ENCODE data around the gene AGBL3.

Gene AGBL3

DNA sequence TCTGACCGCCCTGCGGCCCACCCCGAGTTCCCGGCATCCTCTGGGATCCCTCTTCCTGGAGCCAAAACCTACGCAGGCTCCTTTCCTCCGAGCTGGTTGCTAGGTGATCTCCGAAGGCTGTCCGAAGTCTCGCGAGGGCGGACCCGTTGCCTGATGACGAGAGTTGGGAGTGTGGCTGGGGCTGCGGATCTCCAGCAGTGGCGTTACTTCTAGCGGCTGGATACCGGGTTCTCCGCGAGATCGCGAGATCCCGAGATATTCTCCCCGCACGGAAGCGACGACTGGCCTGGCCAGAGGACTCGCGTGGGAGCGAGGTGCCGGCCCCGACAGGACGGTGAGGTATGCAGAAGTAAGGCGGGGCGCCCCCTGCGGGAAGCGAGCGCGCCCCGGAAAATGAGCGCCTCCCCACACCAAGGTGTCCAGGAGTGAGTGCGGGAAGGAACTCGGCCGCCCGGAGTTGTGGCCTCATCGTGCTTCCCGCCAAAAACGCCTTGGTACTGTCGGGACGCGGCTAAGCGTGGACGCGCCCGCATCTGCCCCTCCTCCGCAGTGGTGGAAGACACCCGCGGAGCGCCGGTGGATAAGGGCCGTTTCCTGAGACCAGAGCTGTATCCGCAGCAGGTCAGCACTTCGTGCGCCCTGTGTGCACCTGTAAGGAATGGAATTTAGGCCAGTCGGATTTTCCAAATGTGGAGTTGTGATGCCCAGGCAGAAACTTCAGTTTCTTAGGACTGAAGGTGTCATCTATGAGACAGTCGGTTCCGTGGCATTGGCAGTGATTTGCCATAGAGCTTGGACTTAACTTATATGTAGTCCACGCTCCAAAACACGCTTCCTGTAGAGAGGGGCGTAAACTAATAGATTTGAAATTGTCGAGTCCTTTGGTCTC, at the start of gene AGBL3:
Gene AGBL3, plus strand, starts transcription at position 146 of the 889 bp plus-strand sequence. CDS start 1,426 bp downstream, outside the sequence.
- Histone ChIP-seq H3K4me1 (ENCODE audit: insufficient read depth, low read length) (peaks cover 8% of the 10 kb centered on the region), H3K27me3 (ENCODE audit: insufficient read depth, low read length) (no peaks in the 10 kb centered on the region), H3K9me3 (ENCODE audit: low read length) (no peaks in the 10 kb centered on the region), H3K36me3 (ENCODE audit: insufficient read depth, low read length) (peaks cover 15% of the 10 kb centered on the region), H2AFZ (ENCODE audit: low read depth, low read length) (peak within 1 kb of the TSS; percentile 92), H3K4me3 (ENCODE audit: low read length) (peak within 1 kb of the TSS; percentile 98)

DNA sequence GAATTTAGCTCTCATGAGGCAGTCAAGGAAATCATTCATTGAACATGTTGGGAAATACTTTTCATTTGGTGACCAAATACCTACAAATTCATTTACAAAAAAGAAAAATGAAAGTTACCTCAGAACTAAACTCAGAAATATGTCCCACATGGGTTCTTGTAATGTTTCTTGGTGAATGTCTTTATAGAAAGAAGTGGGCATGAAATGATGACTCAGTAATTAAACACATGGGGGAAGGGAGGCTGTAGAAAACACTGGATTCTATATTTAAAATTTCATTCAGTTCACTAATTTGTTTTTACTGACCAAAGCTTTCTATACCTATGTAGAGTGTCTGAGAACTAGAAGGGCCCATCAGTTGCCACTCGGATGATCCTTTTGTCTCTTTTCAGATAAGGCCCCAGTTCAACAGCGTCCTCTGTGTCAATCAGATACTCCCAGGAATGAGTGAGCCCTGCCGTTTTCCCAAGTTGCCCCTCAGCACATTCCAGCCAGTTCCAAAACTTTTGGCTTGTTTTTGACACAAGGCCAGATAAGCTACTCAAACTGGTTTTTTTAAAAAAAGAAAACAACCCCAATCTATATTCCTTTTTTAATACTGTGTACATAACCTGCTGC, 49.3 kb upstream of the AGBL3 start:
- H3K9me3 ChIP-seq (ENCODE audit: low read length) = no peaks in the 10 kb centered on the region
- no peak overlapping the region for H2AFZ ChIP-seq (ENCODE audit: low read depth, low read length)
- H3K36me3 ChIP-seq (ENCODE audit: insufficient read depth, low read length) = peaks cover 19% of the 10 kb centered on the region
- H3K4me3 ChIP-seq (ENCODE audit: low read length) = no peak overlapping the region
- peaks cover 13% of the 10 kb centered on the region for H3K4me1 ChIP-seq (ENCODE audit: insufficient read depth, low read length)
- H3K27me3 ChIP-seq (ENCODE audit: insufficient read depth, low read length) = no peaks in the 10 kb centered on the region

DNA sequence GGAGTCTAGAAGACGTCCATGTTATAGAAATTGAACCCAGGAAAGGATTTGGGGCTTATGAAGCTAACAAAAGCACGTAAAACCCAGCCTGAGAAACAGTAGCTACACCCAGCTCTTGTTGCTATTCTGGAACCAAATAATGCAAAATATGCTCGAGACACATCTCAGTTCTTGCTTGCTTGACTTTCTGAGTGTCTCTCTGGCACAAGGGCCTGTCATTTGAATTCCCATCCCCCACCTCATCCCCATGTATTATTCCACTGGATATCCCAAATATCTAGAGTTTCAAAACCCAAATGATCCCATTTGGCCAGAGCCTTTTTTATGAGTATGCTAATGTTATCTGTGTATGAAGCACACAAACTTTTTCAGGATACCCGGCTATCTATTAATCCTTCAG, 48.2 kb upstream of the AGBL3 start:
- Histone ChIP-seq H3K4me1 (ENCODE audit: insufficient read depth, low read length) (peaks cover 13% of the 10 kb centered on the region), H3K9me3 (ENCODE audit: low read length) (no peaks in the 10 kb centered on the region), H3K27me3 (ENCODE audit: insufficient read depth, low read length) (no peaks in the 10 kb centered on the region), H3K36me3 (ENCODE audit: insufficient read depth, low read length) (peaks cover 10% of the 10 kb centered on the region), H2AFZ (ENCODE audit: low read depth, low read length) (no peak overlapping the region), H3K4me3 (ENCODE audit: low read length) (no peak overlapping the region)

DNA sequence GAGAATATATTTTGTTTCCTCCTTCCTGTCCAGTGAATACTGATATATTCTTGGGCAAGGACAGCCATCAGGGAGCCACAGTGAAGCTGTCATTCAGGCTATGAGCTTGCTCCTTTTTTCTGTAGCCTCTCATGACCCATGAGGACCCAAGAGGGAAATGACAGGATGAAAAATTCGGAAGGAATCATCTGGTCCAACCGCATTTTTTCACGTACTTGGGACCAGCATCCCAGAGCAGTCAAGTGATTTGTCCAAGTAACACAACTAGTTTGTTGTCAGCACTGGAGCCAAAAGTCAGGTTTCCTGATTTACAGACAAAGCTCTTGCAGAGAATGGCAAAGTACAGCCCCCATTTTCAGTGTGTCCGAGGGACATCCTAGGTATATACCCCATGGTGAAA, 47.2 kb upstream of the AGBL3 start:
- H3K27me3 ChIP-seq (ENCODE audit: insufficient read depth, low read length) = no peaks in the 10 kb centered on the region
- H3K9me3 ChIP-seq (ENCODE audit: low read length) = no peaks in the 10 kb centered on the region
- peaks cover 13% of the 10 kb centered on the region for H3K4me1 ChIP-seq (ENCODE audit: insufficient read depth, low read length)
- H3K4me3 ChIP-seq (ENCODE audit: low read length) = no peak overlapping the region
- H2AFZ ChIP-seq (ENCODE audit: low read depth, low read length) = no peak overlapping the region
- H3K36me3 ChIP-seq (ENCODE audit: insufficient read depth, low read length) = peaks cover 6% of the 10 kb centered on the region

DNA sequence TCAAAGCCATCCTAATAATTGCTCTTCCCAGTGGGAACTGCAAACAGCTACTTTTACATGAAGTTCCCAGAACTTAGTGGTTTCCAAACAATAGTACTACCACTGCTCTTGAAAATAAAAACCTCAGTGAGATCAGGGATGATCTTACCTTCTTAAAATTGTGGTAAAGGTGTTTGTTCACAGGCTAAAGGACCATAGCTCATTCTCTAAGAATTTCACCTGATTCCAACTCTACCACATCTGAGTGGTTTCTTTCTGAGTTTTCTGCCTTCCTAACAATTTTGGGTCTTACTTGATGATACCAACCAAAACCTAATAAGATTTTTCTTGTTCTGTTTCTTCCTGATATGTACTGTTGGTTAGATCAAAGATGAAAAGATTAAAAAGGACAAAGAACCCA, 45.6 kb upstream of the AGBL3 start:
- Histone ChIP-seq H3K27me3 (ENCODE audit: insufficient read depth, low read length) (no peaks in the 10 kb centered on the region), H3K4me1 (ENCODE audit: insufficient read depth, low read length) (peaks cover 13% of the 10 kb centered on the region), H3K36me3 (ENCODE audit: insufficient read depth, low read length) (peaks cover 5% of the 10 kb centered on the region), H2AFZ (ENCODE audit: low read depth, low read length) (no peak overlapping the region), H3K4me3 (ENCODE audit: low read length) (no peak overlapping the region), H3K9me3 (ENCODE audit: low read length) (no peaks in the 10 kb centered on the region)

DNA sequence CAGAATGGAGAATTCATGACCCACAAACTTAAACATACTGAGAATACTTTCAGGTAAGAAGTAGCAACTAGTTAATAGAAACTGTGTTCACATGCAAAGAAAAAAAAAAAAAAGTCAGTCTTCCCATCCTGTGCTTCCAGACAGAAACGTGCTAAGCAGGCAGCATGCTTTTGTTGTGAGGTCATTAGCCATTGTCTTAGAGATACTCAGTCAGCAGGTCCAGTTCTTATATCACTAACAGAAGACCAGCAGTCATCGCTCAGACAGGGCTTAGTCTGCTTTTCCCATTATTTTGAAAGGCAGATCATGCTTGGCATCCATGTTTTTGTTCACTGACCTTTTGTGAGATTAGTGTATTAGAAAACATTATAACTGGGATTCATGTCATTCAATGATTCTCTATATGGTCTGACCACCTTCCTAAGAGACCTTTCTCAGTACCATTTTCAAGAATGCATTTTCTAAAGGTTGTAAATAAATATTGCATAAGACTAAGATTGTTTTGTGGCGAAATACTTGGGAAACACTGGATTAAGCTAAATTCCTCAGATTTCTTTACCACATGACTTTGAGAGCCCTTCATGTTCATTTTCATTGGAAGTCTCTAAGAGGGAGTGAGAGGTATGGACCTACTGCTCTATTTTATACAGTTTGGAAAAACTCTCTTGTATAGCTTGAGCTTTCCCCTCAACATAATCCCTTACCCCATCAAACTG, 45.0 kb upstream of the AGBL3 start:
- H2AFZ ChIP-seq (ENCODE audit: low read depth, low read length) = no peak overlapping the region
- H3K4me3 ChIP-seq (ENCODE audit: low read length) = no peak overlapping the region
- no peaks in the 10 kb centered on the region for H3K27me3 ChIP-seq (ENCODE audit: insufficient read depth, low read length)
- peaks cover 13% of the 10 kb centered on the region for H3K4me1 ChIP-seq (ENCODE audit: insufficient read depth, low read length)
- peaks cover 7% of the 10 kb centered on the region for H3K36me3 ChIP-seq (ENCODE audit: insufficient read depth, low read length)
- H3K9me3 ChIP-seq (ENCODE audit: low read length) = no peaks in the 10 kb centered on the region

DNA sequence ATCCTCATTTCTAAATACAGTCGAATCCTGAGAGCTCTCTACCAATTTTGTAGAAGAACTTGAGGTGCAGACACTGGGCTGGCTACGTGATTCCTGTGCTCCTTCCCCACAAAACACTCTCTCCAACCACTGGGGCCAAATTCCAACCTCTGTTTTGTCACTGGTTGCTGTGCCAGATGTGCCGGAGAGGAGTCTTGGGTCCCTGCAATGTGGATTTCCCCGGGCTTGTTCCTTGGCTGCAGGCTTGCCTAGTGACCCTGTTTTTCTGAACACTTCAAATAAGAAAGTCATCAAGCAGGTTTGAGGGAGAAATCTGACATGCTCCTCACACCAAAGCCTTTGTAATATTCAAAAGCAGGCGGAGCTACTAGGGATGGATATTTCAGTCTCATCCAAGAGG, 44.4 kb upstream of the AGBL3 start:
- no peaks in the 10 kb centered on the region for H3K9me3 ChIP-seq (ENCODE audit: low read length)
- peaks cover 9% of the 10 kb centered on the region for H3K4me1 ChIP-seq (ENCODE audit: insufficient read depth, low read length)
- peaks cover 9% of the 10 kb centered on the region for H3K36me3 ChIP-seq (ENCODE audit: insufficient read depth, low read length)
- H3K4me3 ChIP-seq (ENCODE audit: low read length) = no peak overlapping the region
- no peaks in the 10 kb centered on the region for H3K27me3 ChIP-seq (ENCODE audit: insufficient read depth, low read length)
- H2AFZ ChIP-seq (ENCODE audit: low read depth, low read length) = no peak overlapping the region

DNA sequence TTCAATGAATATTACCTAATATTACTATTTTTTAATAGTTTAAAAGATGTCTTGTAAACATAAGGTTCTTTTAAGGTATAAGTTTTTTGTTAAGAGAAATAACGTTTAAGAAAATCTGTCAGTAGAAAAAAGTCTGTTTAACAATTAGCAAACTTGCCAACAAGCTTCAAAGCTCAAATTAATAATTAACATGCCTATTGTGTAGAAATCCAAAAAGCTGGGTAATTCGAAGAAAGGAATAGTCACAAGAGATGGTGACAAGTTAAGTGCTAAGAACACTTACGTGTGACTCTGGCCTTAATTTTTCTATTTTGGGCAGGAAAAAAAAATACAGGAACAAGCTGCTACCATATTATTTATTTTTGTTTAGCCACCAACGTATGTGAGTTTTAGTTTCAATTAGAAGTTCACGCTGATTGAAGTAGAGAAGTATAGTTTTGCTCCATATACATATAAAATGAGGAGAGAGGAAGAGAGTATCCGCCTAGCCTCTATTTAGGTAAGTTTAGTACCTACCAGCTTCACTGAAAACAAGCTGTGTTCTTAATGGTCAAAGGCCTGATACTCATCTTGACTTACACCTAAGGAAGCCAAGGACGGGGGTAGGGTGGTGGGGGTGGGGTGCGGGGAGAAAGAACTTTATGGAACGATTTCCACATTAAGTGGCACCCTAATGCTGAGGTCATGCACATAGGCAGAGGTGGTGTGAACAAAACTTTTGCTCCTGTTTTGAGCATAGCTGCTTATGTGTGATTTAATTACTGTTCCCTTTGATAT, 43.4 kb upstream of the AGBL3 start:
- Histone ChIP-seq H2AFZ (ENCODE audit: low read depth, low read length) (no peak overlapping the region), H3K9me3 (ENCODE audit: low read length) (no peaks in the 10 kb centered on the region), H3K4me3 (ENCODE audit: low read length) (no peak overlapping the region), H3K36me3 (ENCODE audit: insufficient read depth, low read length) (peaks cover 17% of the 10 kb centered on the region), H3K27me3 (ENCODE audit: insufficient read depth, low read length) (no peaks in the 10 kb centered on the region), H3K4me1 (ENCODE audit: insufficient read depth, low read length) (no peaks in the 10 kb centered on the region)

DNA sequence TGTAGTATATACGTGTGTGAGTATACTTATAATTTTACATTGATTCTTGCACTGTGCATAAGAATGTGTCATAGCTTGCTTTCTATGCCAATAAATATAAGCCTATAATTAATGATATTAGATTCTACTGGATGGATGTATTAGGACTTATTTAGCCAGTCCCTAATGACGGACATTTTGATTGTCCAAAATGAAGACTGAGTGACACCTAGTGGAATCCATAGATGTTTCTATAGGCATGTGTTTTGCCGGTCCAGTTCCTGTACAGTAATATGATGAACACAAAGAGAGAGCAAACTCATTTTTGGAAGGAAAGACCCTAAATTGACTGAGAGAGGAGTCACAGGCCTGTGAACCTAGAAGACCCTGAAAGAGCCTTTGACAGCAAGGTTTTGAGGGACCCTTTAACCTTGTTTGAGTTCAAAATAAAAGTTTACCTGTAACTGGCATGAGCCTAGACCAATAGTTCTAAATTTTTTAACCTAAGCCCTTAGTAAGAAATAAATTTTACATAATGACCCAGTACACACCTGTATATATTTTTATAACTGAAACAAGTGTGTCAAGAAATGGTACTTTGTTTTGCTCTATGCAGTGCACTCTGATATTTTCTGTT, 42.4 kb upstream of the AGBL3 start:
- Histone ChIP-seq H3K36me3 (ENCODE audit: insufficient read depth, low read length) (peaks cover 18% of the 10 kb centered on the region), H2AFZ (ENCODE audit: low read depth, low read length) (no peak overlapping the region), H3K4me1 (ENCODE audit: insufficient read depth, low read length) (no peaks in the 10 kb centered on the region), H3K4me3 (ENCODE audit: low read length) (no peak overlapping the region), H3K27me3 (ENCODE audit: insufficient read depth, low read length) (no peaks in the 10 kb centered on the region), H3K9me3 (ENCODE audit: low read length) (no peaks in the 10 kb centered on the region)

DNA sequence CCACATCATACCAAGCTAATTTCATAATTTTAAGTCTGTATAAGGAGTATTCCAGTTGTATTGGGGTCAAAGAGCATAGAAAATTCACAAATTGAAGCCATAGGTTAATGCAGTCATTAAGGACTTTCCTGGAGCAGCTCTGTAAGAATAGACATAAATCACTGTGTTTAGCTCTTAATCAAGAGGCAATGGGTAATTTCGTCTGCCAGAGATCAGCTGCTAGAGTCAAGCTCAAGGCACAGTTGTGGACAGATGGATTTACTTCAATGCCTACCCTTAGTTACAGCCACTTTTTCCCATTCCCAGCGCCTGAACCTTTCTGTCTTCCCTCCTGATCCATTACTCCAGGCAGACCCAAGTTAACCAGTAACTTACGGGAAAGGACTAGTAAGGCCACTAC, 40.6 kb upstream of the AGBL3 start:
- no peaks in the 10 kb centered on the region for H3K27me3 ChIP-seq (ENCODE audit: insufficient read depth, low read length)
- H3K9me3 ChIP-seq (ENCODE audit: low read length) = peaks cover 4% of the 10 kb centered on the region
- H3K4me3 ChIP-seq (ENCODE audit: low read length) = no peak overlapping the region
- H3K36me3 ChIP-seq (ENCODE audit: insufficient read depth, low read length) = peaks cover 36% of the 10 kb centered on the region
- no peaks in the 10 kb centered on the region for H3K4me1 ChIP-seq (ENCODE audit: insufficient read depth, low read length)
- no peak overlapping the region for H2AFZ ChIP-seq (ENCODE audit: low read depth, low read length)

DNA sequence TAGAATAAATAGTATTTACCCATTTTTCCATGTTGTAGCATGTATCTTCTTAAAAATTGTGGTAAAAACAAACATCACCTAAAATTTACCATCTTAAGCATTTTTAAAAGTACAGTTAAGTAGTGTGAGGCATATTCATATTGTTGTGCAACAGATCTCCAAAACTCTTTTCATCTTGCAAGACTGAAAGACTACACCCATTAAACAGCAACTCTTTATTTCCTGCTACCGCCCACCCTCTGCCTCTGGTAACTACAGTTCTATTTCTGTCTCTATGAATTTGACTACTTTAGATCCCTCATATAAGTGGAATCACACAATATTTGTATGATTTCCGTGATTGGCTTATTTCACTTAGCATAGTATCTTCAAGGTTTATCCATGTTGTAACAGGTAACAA, 40.0 kb upstream of the AGBL3 start:
- Histone ChIP-seq H3K9me3 (ENCODE audit: low read length) (peaks cover 4% of the 10 kb centered on the region), H2AFZ (ENCODE audit: low read depth, low read length) (no peak overlapping the region), H3K4me3 (ENCODE audit: low read length) (no peak overlapping the region), H3K27me3 (ENCODE audit: insufficient read depth, low read length) (no peaks in the 10 kb centered on the region), H3K36me3 (ENCODE audit: insufficient read depth, low read length) (peaks cover 39% of the 10 kb centered on the region), H3K4me1 (ENCODE audit: insufficient read depth, low read length) (no peaks in the 10 kb centered on the region)

DNA sequence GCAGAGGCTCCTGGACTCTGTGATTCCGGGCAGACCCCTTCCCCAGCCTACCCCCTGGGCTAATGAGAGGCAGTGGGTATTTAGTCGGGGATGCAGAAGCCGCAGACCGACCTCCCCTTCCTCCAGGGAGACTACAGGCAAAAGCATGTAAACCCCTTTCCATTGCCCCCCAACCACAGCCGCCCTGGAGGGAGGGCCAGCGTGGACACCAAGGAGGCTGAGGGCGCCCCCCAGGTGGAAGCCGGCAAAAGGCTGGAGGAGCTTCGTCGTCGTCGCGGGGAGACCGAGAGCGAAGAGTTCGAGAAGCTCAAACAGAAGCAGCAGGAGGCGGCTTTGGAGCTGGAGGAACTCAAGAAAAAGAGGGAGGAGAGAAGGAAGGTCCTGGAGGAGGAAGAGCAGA, 39.0 kb upstream of the AGBL3 start:
- peaks cover 4% of the 10 kb centered on the region for H3K9me3 ChIP-seq (ENCODE audit: low read length)
- no peaks in the 10 kb centered on the region for H3K27me3 ChIP-seq (ENCODE audit: insufficient read depth, low read length)
- peaks cover 47% of the 10 kb centered on the region for H3K36me3 ChIP-seq (ENCODE audit: insufficient read depth, low read length)
- no peak overlapping the region for H2AFZ ChIP-seq (ENCODE audit: low read depth, low read length)
- H3K4me1 ChIP-seq (ENCODE audit: insufficient read depth, low read length) = no peaks in the 10 kb centered on the region
- no peak overlapping the region for H3K4me3 ChIP-seq (ENCODE audit: low read length)
